IgD-negative memory B cell (primary cell): ENCODE data around the gene KRTAP10-9. TPM values are rescaled to one million over a fixed set of nuclear protein-coding genes. Genes with fewer than 3 reads are reported as not detected.
"Not testable (repeated sequence)": the region's sequence is repeated elsewhere in the genome, so short reads cannot be mapped to it uniquely, and the experiment has no call there.

Experiments
- H3K27ac Mint-ChIP-seq, 3 donors: one replicate each; pipeline ENCODE4 v1.8.0; 2020 to 2022; ENCODE audit warnings: mild to moderate bottlenecking in 3 of 3, mixed read lengths in 3 of 3, moderate library complexity in 1 of 3
- H3K27me3 Mint-ChIP-seq: one replicate; pipeline ENCODE4 v1.8.0; 2021; ENCODE audit warnings: mixed read lengths
- H3K36me3 Mint-ChIP-seq: one replicate; pipeline ENCODE4 v1.8.0; 2020; ENCODE audit warnings: mild to moderate bottlenecking, mixed read lengths
- H3K4me1 Mint-ChIP-seq, 3 donors: one replicate each; pipeline ENCODE4 v1.8.0; 2020 to 2022; ENCODE audit warnings: mixed read lengths in 3 of 3, mild to moderate bottlenecking in 1 of 3
- H3K4me3 Mint-ChIP-seq, 4 donors: one replicate each; pipeline ENCODE4 v1.8.0; 2020 to 2022; ENCODE audit warnings: mild to moderate bottlenecking in 4 of 4, mixed read lengths in 4 of 4, moderate library complexity in 3 of 4
- H3K9me3 Mint-ChIP-seq, 3 donors: one replicate each; pipeline ENCODE4 v1.8.0; 2020 to 2021; ENCODE audit warnings: mixed read lengths in 3 of 3, mild to moderate bottlenecking in 1 of 3
- polyA plus RNA-seq: library from polyadenylated mRNA; unstranded; fragments of 300-500 nt; fragmentation: Illumina TruSeq; gene quantifications from one replicate; pipeline ENCODE4 v1.2.3, GENCODE V29; 2021

Gene KRTAP10-9
- polyA plus RNA-seq, 1 donor from 2014 or later, result not detected

DNA sequence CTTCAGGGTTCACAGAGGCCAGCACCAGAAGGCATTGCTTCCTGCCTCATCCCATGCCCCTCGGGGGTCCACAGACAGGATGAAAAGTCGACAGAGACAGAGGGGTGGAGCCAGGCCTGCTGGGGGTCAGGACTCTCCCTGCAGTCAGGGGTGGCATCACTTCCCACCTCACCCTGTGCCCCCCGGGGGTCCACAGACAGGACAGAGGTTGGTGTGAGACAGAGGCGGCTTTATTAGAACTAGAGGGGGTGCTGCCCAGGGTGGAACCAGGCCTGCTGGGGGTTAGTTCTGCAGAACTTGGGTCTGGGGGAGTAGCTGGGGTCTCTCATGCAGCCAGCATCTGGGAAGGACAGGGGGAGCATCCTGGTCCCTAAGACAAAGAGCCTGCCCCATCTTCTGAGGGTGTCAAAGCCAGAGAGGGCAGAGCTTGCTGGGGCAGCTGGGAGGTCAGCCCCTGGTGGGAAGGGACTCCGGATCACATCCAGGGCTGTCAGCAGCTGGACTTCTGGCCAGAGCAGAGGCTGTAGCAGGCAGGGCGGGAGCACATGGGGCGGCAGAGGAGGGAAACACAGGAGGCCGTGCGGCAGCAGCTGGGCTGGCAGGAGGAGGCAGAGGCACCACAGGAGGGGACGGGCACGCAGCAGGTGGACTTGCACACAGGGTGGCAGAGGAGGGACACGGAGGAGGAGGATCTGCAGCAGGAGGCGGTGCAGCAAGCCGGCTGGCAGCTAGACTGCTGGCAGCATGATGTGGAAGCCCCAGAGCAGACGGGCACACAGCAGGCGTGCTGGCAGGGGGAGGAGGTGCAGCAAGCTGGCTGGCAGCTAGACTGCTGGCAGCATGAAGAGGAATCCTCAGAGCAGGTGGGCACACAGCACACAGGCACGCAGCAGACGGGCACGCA, 35.7 kb upstream of the KRTAP10-9 start:
- H3K36me3 Mint-ChIP-seq, H3K4me1 Mint-ChIP-seq, H3K9me3 Mint-ChIP-seq, H3K27ac Mint-ChIP-seq: not testable (repeated sequence)
- peaks cover 19% of the 10 kb centered on the region for H3K27me3 Mint-ChIP-seq
- H3K4me3 Mint-ChIP-seq, result peak overlapping the region in 1 of 4 donors; percentile 8

DNA sequence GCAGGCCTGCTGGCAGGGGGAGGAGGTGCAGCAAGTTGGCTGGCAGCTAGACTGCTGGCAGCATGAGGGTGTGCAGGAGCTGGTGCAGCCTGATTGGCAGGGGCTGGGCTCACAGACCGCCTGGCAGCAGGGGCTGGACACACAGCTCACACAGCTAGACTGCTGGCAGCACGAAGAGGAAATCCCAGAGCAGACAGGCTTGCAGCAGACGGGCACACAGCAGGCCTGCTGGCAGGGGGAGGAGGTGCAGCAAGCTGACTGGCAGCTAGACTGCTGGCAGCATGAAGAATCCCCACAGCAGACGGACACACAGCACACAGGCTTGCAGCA, 35.1 kb upstream of the KRTAP10-9 start:
- H3K27ac Mint-ChIP-seq, H3K4me1 Mint-ChIP-seq, H3K36me3 Mint-ChIP-seq, H3K9me3 Mint-ChIP-seq: not testable (repeated sequence)
- peaks cover 14% of the 10 kb centered on the region for H3K27me3 Mint-ChIP-seq
- H3K4me3 Mint-ChIP-seq, result peak overlapping the region in 1 of 4 donors; percentile 8

DNA sequence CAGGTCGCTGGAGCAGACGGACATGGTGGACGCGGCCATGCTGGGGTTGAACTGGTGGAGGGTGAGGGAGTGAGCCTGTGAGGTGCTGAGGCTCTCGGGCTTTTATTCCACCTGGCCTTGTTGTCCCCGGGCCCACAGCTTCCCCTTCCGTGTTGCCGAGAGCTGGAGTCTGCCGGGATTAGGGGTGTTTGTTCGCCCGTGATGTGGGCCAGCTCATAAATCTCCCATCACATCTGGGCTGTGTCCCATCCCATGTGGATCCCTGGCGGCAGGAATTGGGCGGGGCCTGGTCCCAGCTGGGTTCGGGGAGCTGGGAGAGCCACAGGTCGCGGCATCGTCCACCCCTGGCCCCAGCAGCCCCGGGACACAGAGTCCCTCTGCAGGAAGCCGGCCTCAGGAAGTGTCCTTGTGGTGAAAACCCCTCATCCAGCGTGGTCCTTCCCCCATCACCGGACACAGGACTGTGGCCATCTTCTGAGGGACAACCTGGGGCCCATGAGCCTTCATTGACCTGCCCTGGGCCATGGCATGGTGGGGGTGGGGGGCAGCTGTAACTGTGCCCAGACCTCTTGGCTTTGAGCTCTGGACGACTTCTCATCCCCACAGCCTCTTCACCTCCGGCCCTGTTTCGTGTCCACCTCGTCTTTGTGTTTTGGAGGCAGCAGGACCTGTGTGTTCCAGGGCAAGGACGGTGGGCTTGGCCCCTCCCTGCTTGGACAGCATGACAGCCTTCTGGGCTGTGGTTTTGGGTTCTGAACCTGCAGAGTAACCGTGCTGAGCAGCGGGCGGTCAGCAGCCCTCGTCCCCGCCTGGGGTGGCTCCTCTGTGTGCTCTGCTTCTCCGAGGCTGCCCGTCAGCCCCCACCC, 34.2 kb upstream of the KRTAP10-9 start, which contains the start of gene KRTAP10-6:
Gene KRTAP10-6, minus strand, starts transcription at position 60 of the 866 bp plus-strand sequence. Its CDS starts 21 bp downstream, at position 39.
- no peak within 1 kb of the TSS for H3K27ac Mint-ChIP-seq
- H3K4me1 Mint-ChIP-seq, result no peaks in the 10 kb centered on the region

DNA sequence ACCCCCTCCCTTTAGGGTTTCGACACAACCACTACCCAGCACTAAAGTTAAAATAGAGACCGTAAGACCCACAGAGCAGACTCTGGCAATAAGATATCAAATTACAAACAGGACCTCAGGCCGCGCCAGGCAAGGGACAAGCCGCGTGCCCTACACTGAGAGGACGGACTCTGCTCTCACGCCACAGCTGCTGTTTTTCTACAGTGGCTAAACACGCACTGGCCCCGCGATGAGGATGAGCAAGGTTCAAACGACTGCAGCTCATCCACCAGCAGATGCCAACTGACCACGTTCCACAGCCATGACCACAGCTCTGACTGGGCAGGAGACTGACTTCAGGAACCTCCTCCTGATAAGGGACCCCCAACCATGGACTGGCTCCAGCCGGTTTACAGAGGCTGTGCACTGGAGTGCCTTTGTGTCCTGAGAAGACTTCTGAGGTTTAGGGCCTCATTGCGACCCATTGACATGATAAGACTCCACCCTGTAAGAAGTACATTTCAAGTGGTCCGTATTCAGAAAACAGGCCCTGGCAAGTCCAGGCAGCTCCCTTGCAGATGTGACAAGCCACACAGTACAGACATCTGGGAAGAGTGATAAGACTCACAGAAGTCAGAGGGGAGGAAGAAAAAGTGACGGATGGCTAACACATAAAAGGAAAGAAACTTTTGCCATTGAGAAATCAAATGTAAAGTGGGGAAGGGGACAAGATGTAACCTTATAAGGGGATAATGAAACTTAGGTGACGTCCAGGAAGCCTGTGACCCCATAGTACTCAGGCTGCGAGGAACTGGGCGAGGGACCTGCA, 33.1 kb upstream of the KRTAP10-9 start:
- Mint-ChIP-seq H3K9me3 (peaks cover 0 to 5% (median 2%) of the 10 kb centered on the region in 3 donors), H3K4me3 (no peak overlapping the region), H3K36me3 (peaks cover 2% of the 10 kb centered on the region), H3K27ac (no peak overlapping the region), H3K4me1 (no peaks in the 10 kb centered on the region), H3K27me3 (peaks cover 10% of the 10 kb centered on the region)

More for the DNA sequence above, 34.2 kb upstream of the KRTAP10-9 start, which contains the start of gene KRTAP10-6:
- no peaks in the 10 kb centered on the region for H3K36me3 Mint-ChIP-seq
- H3K4me3 Mint-ChIP-seq, result peak within 1 kb of the TSS in 1 of 4 donors; percentile 8
- peaks cover 10% of the 10 kb centered on the region for H3K27me3 Mint-ChIP-seq
- H3K9me3 Mint-ChIP-seq, result no peaks in the 10 kb centered on the region

DNA sequence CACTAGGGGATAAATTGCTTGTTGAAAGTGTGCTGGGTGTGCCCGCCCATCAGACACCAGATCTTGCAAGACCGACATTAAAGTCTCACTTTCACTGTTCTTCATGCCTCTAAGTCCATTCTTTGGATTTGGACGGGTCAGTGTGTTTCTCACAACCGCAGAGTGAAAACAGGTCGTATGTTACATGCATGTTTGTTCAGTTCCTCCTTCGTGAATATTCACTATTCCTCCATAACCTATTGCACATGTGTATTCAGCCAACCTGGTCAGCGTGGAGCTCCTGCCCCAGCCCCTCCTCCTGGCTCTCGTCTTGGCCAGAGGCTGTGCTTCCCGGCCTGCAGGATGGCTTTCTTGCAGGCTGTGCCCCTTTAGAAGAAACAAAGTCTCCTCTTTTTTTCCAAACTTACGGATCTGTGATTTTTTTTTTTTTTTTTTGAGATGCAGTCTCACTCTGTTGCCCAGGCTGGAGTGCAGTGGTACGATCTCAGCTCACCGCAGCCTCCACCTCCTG, 32.4 kb upstream of the KRTAP10-9 start:
- peaks cover 0 to 6% (median 2%) of the 10 kb centered on the region in 3 donors for H3K9me3 Mint-ChIP-seq
- peaks cover 2% of the 10 kb centered on the region for H3K36me3 Mint-ChIP-seq
- peaks cover 6% of the 10 kb centered on the region for H3K27me3 Mint-ChIP-seq
- no peak overlapping the region for H3K4me3 Mint-ChIP-seq
- no peaks in the 10 kb centered on the region for H3K4me1 Mint-ChIP-seq
- H3K27ac Mint-ChIP-seq, result no peak overlapping the region

DNA sequence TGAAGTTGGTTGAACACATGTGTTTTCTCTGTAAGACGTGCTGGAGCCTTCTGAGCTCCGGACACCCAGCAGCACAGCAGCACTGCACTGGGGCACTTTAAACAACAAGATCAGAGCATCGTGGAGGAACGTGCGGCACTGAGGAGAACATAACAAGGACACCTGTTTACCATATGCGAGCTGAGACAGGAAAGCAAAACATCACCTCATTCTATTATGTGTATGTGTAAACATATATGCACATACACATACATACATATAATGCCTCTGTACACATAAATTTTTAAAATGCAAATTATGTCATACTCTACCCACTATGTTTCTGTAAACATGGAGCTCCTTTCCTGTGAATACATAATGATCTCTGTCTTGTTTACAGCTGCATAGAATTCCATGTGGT, 31.4 kb upstream of the KRTAP10-9 start:
- peak overlapping the region in 1 of 3 donors; percentile 10 for H3K27ac Mint-ChIP-seq
- H3K27me3 Mint-ChIP-seq, result peaks cover 2% of the 10 kb centered on the region
- H3K4me1 Mint-ChIP-seq, result no peaks in the 10 kb centered on the region
- peaks cover 2% of the 10 kb centered on the region for H3K36me3 Mint-ChIP-seq
- H3K9me3 Mint-ChIP-seq, result peaks cover 0 to 6% (median 2%) of the 10 kb centered on the region in 3 donors
- H3K4me3 Mint-ChIP-seq, result no peak overlapping the region

DNA sequence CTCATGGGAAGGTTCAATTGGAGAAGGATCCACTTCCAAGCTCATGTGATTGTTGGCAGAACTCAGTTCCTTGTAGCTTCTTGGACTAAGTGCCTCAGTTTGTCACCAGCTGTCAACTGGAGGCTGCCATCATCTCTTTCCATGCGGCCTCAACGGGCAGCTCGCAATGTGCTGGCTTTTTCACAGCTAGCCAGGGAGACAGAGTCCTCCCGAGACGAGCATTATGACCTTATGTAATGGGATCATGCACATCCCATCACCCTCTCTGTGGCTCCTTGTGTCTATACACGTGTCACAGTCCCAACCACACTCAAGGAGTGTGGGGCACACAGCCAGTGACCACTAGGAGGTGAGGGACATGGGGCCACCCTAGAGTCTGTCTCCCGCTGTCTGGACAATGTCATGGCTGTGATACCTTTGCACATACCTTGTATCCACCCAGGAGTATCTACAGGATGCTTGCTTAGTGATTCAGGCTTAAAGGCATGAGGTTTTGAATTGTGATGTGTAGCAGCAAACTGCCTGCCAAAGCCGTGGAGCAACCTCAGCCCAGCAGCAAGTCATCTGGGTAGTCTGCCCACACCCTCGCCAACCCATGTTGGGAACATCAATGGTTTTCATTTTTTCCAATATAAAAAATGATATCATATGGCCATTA, 30.7 kb upstream of the KRTAP10-9 start:
- H3K4me3 Mint-ChIP-seq, result no peak overlapping the region
- H3K9me3 Mint-ChIP-seq, result peaks cover 0 to 6% (median 2%) of the 10 kb centered on the region in 3 donors
- H3K4me1 Mint-ChIP-seq, result no peaks in the 10 kb centered on the region
- no peak overlapping the region for H3K27ac Mint-ChIP-seq
- peaks cover 2% of the 10 kb centered on the region for H3K36me3 Mint-ChIP-seq
- H3K27me3 Mint-ChIP-seq, result peaks cover 3% of the 10 kb centered on the region

DNA sequence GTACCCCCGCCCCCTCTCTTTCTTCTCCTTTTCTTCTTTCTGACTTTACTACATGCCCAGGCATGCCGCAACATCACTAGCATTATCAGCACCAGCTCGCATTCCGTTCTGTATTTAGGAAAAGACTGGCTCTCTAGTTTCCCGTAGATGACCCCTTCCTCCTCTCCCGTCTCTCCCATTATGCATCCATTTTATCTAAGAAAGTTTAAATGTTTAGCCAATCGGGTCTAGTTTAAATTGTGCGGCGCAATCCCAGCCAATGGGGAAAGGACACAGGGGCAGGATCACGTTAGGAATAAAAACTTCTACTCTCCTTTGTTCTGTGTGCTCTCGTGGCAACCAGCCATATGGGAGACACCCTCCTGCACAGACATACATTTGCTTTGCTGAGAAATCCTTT, 28.8 kb upstream of the KRTAP10-9 start:
- Mint-ChIP-seq H3K9me3 (peaks cover 0 to 6% (median 2%) of the 10 kb centered on the region in 3 donors), H3K36me3 (peaks cover 2% of the 10 kb centered on the region), H3K27ac (no peak overlapping the region), H3K4me3 (no peak overlapping the region), H3K27me3 (peaks cover 9% of the 10 kb centered on the region), H3K4me1 (peaks cover 0 to 1% (median 0%) of the 10 kb centered on the region in 3 donors)

DNA sequence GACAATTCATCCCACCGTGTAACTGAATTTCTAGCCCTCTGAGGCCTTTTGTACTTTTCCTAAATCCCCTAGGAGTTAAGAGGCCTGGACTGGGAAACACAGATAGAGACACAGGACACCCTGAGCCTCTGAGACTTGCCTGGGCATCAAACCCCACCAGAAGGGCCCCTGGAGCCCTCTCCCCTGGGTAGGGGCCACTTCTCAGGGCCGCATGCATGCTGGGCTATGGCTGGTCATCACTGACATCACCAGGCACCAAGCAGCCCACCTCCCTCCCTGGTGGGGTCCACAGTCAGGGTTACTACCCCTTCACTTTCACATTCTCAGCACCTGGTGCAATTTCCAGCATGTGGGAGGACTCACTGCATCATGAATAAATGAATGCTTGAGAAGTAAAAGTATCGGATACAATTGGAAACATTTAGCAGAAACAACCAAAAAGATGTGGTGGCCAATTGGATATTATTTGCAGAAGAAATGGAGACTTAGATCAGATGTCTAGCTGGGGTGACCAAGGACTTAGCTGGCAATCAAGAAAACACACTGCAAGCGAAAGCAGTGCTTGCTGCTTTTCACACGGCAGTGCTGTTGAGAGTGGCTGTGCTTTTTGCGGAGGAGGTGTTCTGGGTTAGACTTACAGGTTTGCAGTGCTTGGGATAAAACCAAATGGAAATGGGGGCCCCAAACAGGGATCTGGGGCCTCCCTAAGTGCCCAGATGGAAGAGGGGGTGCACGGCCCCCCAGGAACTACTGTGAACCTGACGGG, 27.4 kb upstream of the KRTAP10-9 start:
- no peak overlapping the region for H3K27ac Mint-ChIP-seq
- peaks cover 0 to 1% (median 0%) of the 10 kb centered on the region in 3 donors for H3K4me1 Mint-ChIP-seq
- peaks cover 15% of the 10 kb centered on the region for H3K27me3 Mint-ChIP-seq
- peaks cover 2% of the 10 kb centered on the region for H3K36me3 Mint-ChIP-seq
- peaks cover 0 to 7% (median 4%) of the 10 kb centered on the region in 3 donors for H3K9me3 Mint-ChIP-seq
- no peak overlapping the region for H3K4me3 Mint-ChIP-seq

DNA sequence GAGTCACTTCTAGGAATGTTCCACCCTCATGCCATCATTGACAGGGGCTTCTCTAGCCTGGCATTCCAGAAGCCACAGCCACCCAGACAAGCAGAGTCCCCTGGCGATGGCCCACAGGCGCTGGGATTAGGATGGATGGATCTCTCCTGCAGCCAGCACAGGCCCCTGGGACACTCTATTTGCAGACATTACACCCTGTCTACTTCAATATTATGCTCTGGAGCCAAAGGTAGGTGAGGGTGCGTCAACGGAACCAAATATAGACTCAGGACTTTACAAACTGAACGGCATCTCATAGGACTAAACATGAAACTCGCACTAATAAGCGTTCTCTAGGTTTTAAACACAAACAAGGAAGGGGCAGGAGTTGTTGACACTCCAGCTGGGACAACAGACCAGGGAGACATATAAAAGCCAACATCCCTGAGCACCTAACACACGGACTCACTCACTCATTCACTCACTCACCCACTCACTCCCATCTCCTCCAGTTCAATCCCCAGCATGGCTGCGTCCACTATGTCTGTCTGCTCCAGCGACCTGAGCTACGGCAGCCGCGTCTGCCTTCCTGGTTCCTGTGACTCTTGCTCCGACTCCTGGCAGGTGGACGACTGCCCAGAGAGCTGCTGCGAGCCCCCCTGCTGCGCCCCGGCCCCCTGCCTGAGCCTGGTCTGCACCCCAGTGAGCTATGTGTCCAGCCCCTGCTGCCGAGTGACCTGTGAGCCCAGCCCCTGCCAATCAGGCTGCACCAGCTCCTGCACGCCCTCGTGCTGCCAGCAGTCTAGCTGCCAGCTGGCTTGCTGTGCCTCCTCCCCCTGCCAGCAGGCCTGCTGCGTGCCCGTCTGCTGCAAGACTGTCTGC, 26.5 kb upstream of the KRTAP10-9 start, which contains the start of gene KRTAP10-7:
Gene KRTAP10-7, plus strand, starts transcription at position 480 of the 861 bp plus-strand sequence. Its CDS starts 25 bp downstream, at position 505.
- not testable (repeated sequence) for H3K36me3 Mint-ChIP-seq, H3K4me3 Mint-ChIP-seq, H3K4me1 Mint-ChIP-seq, H3K27ac Mint-ChIP-seq
- H3K27me3 Mint-ChIP-seq, result peaks cover 17% of the 10 kb centered on the region
- H3K9me3 Mint-ChIP-seq, result peaks cover 0 to 11% (median 7%) of the 10 kb centered on the region in 3 donors

DNA sequence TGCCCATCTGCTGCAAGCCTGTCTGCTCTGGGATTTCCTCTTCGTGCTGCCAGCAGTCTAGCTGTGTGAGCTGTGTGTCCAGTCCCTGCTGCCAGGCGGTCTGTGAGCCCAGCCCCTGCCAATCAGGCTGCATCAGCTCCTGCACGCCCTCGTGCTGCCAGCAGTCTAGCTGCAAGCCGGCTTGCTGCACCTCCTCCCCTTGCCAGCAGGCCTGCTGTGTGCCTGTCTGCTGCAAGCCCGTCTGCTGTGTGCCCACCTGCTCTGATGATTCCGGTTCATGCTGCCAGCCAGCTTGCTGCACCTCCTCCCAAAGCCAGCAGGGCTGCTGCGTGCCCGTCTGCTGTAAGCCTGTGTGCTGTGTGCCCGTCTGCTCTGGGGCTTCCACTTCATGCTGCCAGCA, 25.8 kb upstream of the KRTAP10-9 start:
- H3K27ac Mint-ChIP-seq, H3K36me3 Mint-ChIP-seq, H3K4me1 Mint-ChIP-seq, H3K4me3 Mint-ChIP-seq: not testable (repeated sequence)
- peaks cover 17% of the 10 kb centered on the region for H3K27me3 Mint-ChIP-seq
- peaks cover 0 to 11% (median 7%) of the 10 kb centered on the region in 3 donors for H3K9me3 Mint-ChIP-seq

DNA sequence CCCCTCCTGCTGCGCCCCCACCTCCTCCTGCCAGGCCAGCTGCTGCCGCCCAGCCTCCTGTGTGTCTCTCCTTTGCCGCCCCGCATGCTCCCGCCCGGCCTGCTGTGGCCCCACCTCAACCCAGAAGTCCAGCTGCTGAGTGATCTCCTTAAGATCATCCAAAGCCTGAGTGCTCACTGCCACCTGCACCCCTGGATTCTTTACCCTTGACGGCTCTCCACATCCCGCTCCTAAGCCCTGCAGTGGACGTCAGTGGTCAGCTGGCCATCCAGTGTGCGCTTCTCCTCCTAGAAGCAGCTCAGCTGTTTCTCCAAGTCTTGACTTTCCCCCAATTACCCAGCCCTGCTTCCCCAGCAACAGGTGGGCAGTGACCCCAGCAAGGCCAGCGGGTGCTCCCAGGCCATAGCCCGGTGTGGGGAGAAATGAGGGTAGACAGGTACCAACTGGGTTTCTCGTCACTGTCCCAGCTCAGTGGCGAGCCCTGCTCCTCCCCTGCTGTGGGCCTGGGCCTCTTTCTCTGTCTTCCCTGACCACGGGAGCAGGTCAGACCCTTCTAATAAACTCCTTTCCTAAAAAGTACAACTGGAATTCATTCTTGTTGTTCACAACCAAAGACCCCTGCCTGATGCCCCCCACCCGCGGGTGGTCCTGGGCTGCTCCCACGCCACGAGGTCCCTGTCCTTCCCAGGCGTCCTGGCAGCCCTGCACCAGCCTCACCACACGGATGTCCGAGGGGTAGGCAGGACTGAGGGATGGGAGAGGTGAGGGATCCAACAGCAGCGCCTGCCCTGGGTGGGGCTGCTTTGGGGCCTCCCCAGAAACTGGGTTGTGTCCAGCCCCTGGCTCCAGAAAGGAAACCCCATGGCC, 25.1 kb upstream of the KRTAP10-9 start:
- H3K4me1 Mint-ChIP-seq, result peaks cover 0 to 1% (median 0%) of the 10 kb centered on the region in 3 donors
- peaks cover 4 to 11% (median 11%) of the 10 kb centered on the region in 3 donors for H3K9me3 Mint-ChIP-seq
- H3K36me3 Mint-ChIP-seq, result peaks cover 2% of the 10 kb centered on the region
- peaks cover 23% of the 10 kb centered on the region for H3K27me3 Mint-ChIP-seq
- H3K27ac Mint-ChIP-seq, result no peak overlapping the region
- no peak overlapping the region for H3K4me3 Mint-ChIP-seq
